ENCODE data around the gene YBEY.

YBEY gene

DNA sequence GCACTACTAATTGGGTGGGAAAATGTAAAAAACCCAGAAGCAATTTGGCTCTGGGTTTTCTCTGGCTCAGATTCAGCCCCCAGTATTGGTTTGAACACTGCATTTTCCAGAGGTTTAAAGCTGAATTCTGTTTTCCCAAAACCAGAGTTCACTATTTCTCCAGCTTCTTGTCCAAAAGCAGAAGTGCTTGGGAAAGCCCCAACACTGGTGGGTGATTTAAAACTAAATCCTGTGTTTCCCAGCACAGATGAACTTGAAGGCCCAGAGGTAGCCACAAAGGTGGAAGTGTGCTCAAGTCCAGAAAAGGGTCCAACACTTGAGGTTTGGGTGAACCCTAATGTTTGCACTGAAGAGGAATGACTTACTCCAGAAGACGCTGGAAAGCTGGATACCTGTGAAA lies 1.4 kb upstream of the YBEY start:
- peaks cover 19 to 24% of the 10 kb centered on the region in 2 donors for H3K36me3 ChIP-seq (ENCODE audit: control insufficient read depth in 2 of 2, insufficient read depth in 2 of 2, low read length in 2 of 2)
- no peak overlapping the region for H3K27ac ChIP-seq (ENCODE audit: low read depth in 2 of 2, low read length in 2 of 2)
- H3K4me1 ChIP-seq (ENCODE audit: control insufficient read depth in 2 of 2, insufficient read depth in 2 of 2, low read length in 2 of 2) = peaks cover 26 to 40% of the 10 kb centered on the region in 2 donors

DNA sequence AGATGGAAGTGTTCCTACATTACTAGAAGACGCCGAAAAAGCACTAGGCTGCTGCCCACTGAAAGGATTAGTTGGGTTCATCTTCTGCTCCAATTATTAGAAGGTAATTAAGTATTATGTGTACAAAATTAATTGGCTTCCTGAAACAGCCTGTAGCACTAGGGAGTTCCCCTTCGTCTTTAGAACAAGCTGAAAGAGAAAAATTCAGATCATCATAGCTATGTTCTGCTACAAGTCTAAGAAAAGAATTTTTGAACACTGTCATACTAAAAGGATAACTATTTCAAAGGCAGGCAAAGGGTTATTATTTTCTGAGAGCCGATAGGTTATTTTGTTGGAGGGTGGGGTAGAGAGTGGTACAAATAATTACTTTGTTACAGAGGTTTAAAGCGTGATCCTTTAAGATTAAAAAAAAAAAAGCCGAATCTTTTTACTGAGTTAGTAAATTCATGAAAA lies 908 bp upstream of the YBEY start, which contains the start of gene MCM3AP:
TSS of gene MCM3AP (minus strand) at position 406 of the 456 bp plus-strand sequence. CDS start at position 81, 325 bp downstream.
- Histone ChIP-seq H3K4me3 (ENCODE audit: low read length in 2 of 2) (peak within 1 kb of the TSS; percentile 82 to 96), H3K36me3 (ENCODE audit: control insufficient read depth in 2 of 2, insufficient read depth in 2 of 2, low read length in 2 of 2) (peaks cover 15 to 20% of the 10 kb centered on the region in 2 donors), H3K9me3 (ENCODE audit: control insufficient read depth in 2 of 2, low read length in 2 of 2) (no peaks in the 10 kb centered on the region), H3K9ac (ENCODE audit: low read depth in 1 of 2, low read length in 2 of 2) (peak within 1 kb of the TSS; percentile 80 to 91), H3K27me3 (ENCODE audit: control insufficient read depth in 2 of 2, insufficient read depth in 2 of 2, low read length in 2 of 2) (no peaks in the 10 kb centered on the region), H3K4me1 (ENCODE audit: control insufficient read depth in 2 of 2, insufficient read depth in 2 of 2, low read length in 2 of 2) (peaks cover 26 to 40% of the 10 kb centered on the region in 2 donors), H3K27ac (ENCODE audit: low read depth in 2 of 2, low read length in 2 of 2) (peak within 1 kb of the TSS; percentile 95 to 96)

More for the DNA sequence above, 1.4 kb upstream of the YBEY start:
- peak overlapping the region; percentile 8 to 96 for H3K4me3 ChIP-seq (ENCODE audit: low read length in 2 of 2)
- no peak overlapping the region for H3K9ac ChIP-seq (ENCODE audit: low read depth in 1 of 2, low read length in 2 of 2)
- H3K9me3 ChIP-seq (ENCODE audit: control insufficient read depth in 2 of 2, low read length in 2 of 2) = no peaks in the 10 kb centered on the region
- H3K27me3 ChIP-seq (ENCODE audit: control insufficient read depth in 2 of 2, insufficient read depth in 2 of 2, low read length in 2 of 2) = no peaks in the 10 kb centered on the region

DNA sequence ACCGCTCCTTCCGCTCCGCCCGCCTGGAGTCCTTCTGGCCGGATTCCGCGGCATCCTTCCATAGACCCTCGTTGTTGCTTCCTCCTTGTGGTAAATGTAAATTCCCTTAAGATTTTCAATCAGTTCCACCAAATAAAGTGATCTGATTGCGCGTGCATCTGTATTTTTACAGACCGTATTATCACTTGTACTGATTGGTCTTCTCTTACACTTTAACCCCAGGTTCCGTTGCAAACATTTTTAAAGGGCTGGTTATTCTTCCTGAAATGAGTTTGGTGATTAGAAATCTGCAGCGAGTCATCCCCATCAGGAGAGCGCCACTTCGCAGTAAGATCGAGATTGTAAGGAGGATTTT lies 483 bp downstream of the YBEY start:
- H3K27me3 ChIP-seq (ENCODE audit: control insufficient read depth in 2 of 2, insufficient read depth in 2 of 2, low read length in 2 of 2) = no peaks in the 10 kb centered on the region
- no peaks in the 10 kb centered on the region for H3K9me3 ChIP-seq (ENCODE audit: control insufficient read depth in 2 of 2, low read length in 2 of 2)
- H3K4me3 ChIP-seq (ENCODE audit: low read length in 2 of 2) = peak overlapping the region; percentile 82 to 96
- peak overlapping the region; percentile 95 to 96 for H3K27ac ChIP-seq (ENCODE audit: low read depth in 2 of 2, low read length in 2 of 2)
- peak overlapping the region; percentile 74 to 91 for H3K9ac ChIP-seq (ENCODE audit: low read depth in 1 of 2, low read length in 2 of 2)
- H3K4me1 ChIP-seq (ENCODE audit: control insufficient read depth in 2 of 2, insufficient read depth in 2 of 2, low read length in 2 of 2) = peaks cover 26 to 40% of the 10 kb centered on the region in 2 donors
- peaks cover 15 to 21% of the 10 kb centered on the region in 2 donors for H3K36me3 ChIP-seq (ENCODE audit: control insufficient read depth in 2 of 2, insufficient read depth in 2 of 2, low read length in 2 of 2)

DNA sequence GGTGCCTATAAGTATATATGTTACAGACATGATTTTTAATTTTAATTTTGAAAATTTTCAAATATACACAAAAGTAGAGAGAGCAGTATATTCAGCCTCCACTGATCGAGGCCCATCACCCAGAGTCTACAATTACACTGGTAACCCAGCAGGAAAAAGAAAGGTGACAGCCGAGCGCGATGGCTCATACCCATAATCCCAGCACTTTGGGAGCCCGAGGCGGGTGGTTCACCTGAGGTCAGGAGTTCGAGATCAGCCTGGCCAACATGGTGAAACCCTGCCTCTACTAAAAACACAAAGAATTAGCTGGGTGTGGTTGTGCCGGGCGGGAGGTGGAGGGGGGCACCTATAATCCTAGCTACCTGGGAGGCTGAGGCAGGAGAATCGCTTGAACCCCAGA lies 1.4 kb downstream of the YBEY start:
- Histone ChIP-seq H3K4me3 (ENCODE audit: low read length in 2 of 2) (peak overlapping the region; percentile 82 to 96), H3K9me3 (ENCODE audit: control insufficient read depth in 2 of 2, low read length in 2 of 2) (no peaks in the 10 kb centered on the region), H3K36me3 (ENCODE audit: control insufficient read depth in 2 of 2, insufficient read depth in 2 of 2, low read length in 2 of 2) (peaks cover 18 to 22% of the 10 kb centered on the region in 2 donors), H3K9ac (ENCODE audit: low read depth in 1 of 2, low read length in 2 of 2) (no peak overlapping the region), H3K27ac (ENCODE audit: low read depth in 2 of 2, low read length in 2 of 2) (peak overlapping the region in 1 of 2 donors; percentile 71), H3K4me1 (ENCODE audit: control insufficient read depth in 2 of 2, insufficient read depth in 2 of 2, low read length in 2 of 2) (peaks cover 26 to 40% of the 10 kb centered on the region in 2 donors), H3K27me3 (ENCODE audit: control insufficient read depth in 2 of 2, insufficient read depth in 2 of 2, low read length in 2 of 2) (no peaks in the 10 kb centered on the region)

DNA sequence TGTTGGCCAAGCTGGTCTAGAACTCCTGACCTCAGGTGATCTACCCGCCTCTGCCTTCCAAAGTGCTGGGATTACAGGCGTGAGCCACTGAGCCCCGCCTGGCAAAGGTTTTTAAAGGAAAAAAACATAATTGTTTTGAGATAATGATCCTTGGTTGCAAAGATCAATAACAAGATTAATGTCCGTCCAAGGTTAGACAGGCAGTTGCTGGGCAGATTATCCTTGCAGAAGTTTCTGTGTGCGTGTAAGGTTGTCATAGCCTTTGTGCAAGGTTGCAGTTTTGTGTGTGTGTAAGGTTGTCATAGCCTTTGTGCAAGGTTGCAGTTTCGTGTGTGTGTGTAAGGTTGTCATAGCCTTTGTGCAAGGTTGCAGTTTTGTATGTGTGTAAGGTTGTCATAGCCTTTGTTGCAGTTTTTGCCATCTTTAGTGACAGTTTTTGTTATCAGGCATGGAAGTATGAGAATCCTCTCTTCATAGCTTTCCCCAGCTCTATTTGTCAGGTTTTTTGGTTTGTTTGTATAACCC lies 3.6 kb downstream of the YBEY start:
- Histone ChIP-seq H3K9ac (ENCODE audit: low read depth in 1 of 2, low read length in 2 of 2) (no peak overlapping the region), H3K36me3 (ENCODE audit: control insufficient read depth in 2 of 2, insufficient read depth in 2 of 2, low read length in 2 of 2) (peaks cover 12 to 14% of the 10 kb centered on the region in 2 donors), H3K27me3 (ENCODE audit: control insufficient read depth in 2 of 2, insufficient read depth in 2 of 2, low read length in 2 of 2) (no peaks in the 10 kb centered on the region), H3K4me3 (ENCODE audit: low read length in 2 of 2) (no peak overlapping the region), H3K4me1 (ENCODE audit: control insufficient read depth in 2 of 2, insufficient read depth in 2 of 2, low read length in 2 of 2) (peaks cover 14 to 25% of the 10 kb centered on the region in 2 donors), H3K9me3 (ENCODE audit: control insufficient read depth in 2 of 2, low read length in 2 of 2) (no peaks in the 10 kb centered on the region), H3K27ac (ENCODE audit: low read depth in 2 of 2, low read length in 2 of 2) (no peak overlapping the region)

DNA sequence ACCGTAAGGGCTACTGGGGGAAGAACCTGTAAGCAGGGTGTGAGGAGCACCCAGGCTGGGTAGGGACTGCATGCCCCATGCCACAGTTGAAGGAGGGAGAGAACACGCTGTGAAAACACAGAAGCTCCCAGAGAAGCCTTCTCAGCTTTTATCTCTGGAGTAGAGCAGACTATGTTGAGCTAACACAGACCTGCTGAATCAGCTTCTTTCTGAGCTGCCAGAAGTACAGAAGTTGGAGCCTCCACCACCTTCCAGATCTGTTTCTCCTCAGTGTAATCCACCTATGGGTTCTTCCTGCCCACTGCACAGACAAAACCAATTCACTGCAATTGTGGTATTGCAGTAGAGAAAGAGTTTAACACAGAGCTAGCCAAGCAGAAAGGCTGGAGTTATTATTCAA lies 5.4 kb downstream of the YBEY start:
- Histone ChIP-seq H3K9ac (ENCODE audit: low read depth in 1 of 2, low read length in 2 of 2) (no peak overlapping the region), H3K4me3 (ENCODE audit: low read length in 2 of 2) (no peak overlapping the region), H3K9me3 (ENCODE audit: control insufficient read depth in 2 of 2, low read length in 2 of 2) (no peaks in the 10 kb centered on the region), H3K27me3 (ENCODE audit: control insufficient read depth in 2 of 2, insufficient read depth in 2 of 2, low read length in 2 of 2) (no peaks in the 10 kb centered on the region), H3K27ac (ENCODE audit: low read depth in 2 of 2, low read length in 2 of 2) (no peak overlapping the region), H3K36me3 (ENCODE audit: control insufficient read depth in 2 of 2, insufficient read depth in 2 of 2, low read length in 2 of 2) (peaks cover 12 to 14% of the 10 kb centered on the region in 2 donors), H3K4me1 (ENCODE audit: control insufficient read depth in 2 of 2, insufficient read depth in 2 of 2, low read length in 2 of 2) (peaks cover 6 to 19% of the 10 kb centered on the region in 2 donors)

DNA sequence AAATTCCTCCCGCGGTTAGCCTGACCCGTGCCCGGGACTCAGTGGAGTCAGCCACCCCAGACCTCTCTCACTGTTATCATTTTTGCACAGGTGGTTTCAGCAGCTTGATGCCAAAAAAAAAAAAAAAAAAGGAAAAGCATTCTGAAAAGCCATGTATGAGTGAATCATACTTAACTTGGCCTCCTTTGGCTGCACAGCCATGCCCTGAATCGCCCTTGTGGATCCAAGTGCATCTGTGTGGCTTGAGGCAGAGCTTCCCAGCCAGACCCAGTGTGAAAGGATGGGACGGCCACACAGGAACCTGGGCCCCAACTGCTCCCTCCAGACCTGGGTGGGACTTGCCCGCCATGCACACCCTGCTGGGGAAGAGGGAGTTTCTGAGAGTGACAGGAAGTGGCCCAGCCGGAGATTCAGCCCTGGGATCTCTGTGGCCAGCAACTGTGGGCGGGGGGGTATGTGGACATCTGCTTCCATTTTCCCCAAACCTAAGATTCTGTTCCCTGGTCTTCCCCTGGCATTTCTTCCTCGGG lies 8.6 kb downstream of the YBEY start:
- peaks cover 11 to 13% of the 10 kb centered on the region in 2 donors for H3K36me3 ChIP-seq (ENCODE audit: control insufficient read depth in 2 of 2, insufficient read depth in 2 of 2, low read length in 2 of 2)
- no peaks in the 10 kb centered on the region for H3K9me3 ChIP-seq (ENCODE audit: control insufficient read depth in 2 of 2, low read length in 2 of 2)
- peaks cover 4 to 6% of the 10 kb centered on the region in 2 donors for H3K4me1 ChIP-seq (ENCODE audit: control insufficient read depth in 2 of 2, insufficient read depth in 2 of 2, low read length in 2 of 2)
- H3K27ac ChIP-seq (ENCODE audit: low read depth in 2 of 2, low read length in 2 of 2) = no peak overlapping the region
- H3K4me3 ChIP-seq (ENCODE audit: low read length in 2 of 2) = no peak overlapping the region
- no peaks in the 10 kb centered on the region for H3K27me3 ChIP-seq (ENCODE audit: control insufficient read depth in 2 of 2, insufficient read depth in 2 of 2, low read length in 2 of 2)
- no peak overlapping the region for H3K9ac ChIP-seq (ENCODE audit: low read depth in 1 of 2, low read length in 2 of 2)

DNA sequence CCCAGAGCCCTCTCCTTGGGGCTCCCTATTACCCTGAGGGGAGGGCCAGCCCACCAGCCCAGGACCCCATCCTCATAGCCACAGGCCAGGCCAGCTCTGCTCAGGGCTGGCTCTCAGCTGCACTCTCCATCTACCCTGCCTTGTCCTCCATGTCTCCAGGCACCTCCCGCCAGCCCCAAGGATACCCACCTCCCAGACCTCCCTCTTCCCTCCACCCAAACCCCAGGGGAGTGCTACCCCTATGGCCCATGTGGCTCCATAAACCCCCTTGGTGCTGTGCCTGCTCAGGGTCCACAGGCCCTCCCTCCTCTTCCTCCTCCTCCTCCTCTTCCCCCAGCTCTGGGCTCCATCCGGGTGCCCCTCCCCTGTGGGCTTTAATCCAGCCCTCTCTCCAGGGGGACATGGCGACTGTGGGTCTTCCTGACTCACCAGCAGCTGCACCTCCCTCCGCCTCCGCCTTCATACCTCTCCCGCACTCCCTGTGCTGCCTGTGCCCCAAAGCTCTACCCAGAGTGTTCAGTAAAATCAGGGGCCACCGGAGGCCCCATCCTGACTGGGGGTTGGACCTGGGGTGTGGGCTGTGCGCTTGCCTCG lies 9.1 kb downstream of the YBEY start:
- Histone ChIP-seq H3K27ac (ENCODE audit: low read depth in 2 of 2, low read length in 2 of 2) (peak overlapping the region in 1 of 2 donors; percentile 58), H3K36me3 (ENCODE audit: control insufficient read depth in 2 of 2, insufficient read depth in 2 of 2, low read length in 2 of 2) (peaks cover 9 to 12% of the 10 kb centered on the region in 2 donors), H3K9ac (ENCODE audit: low read depth in 1 of 2, low read length in 2 of 2) (no peak overlapping the region), H3K27me3 (ENCODE audit: control insufficient read depth in 2 of 2, insufficient read depth in 2 of 2, low read length in 2 of 2) (no peaks in the 10 kb centered on the region), H3K4me3 (ENCODE audit: low read length in 2 of 2) (no peak overlapping the region), H3K9me3 (ENCODE audit: control insufficient read depth in 2 of 2, low read length in 2 of 2) (no peaks in the 10 kb centered on the region), H3K4me1 (ENCODE audit: control insufficient read depth in 2 of 2, insufficient read depth in 2 of 2, low read length in 2 of 2) (peaks cover 4 to 6% of the 10 kb centered on the region in 2 donors)

DNA sequence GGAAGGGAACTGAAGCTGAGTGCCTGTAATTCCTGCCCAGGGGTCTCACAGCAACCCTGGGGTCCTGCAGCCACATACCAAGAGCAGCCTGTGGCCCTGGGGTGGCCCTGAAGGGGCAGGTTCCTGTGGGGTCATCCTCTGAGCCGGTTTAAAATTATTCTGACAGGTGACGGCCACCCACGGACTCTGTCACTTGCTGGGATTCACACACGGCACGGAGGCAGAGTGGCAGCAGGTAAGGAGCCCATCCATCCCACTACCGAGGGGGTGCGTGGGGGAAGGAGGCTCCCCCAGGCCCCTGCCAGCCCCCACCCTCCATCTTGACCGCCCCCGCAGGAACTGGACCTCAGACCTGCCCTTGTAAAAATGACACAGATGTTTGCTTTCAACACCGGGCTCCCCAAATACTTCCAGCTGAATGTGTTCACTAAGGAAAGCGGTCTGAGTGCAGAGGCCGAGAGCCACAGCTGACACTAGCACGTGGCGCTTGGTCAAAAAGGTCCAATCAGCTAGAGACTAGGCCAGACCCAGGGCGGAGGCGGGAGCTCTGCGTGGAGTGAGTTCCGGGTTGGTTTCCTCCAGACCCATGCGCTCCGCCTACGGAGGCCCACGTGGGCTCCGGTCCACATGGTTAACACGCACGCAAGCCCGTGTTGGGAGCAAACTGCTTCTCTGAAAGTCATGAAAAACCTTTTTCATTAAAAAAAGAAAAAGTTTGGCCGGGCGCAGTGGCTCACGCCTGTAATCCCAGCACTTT lies 10.0 kb downstream of the YBEY start:
- peak overlapping the region in 1 of 2 donors; percentile 58 for H3K27ac ChIP-seq (ENCODE audit: low read depth in 2 of 2, low read length in 2 of 2)

More for the DNA sequence above, 10.0 kb downstream of the YBEY start:
- Histone ChIP-seq H3K27me3 (ENCODE audit: control insufficient read depth in 2 of 2, insufficient read depth in 2 of 2, low read length in 2 of 2) (no peaks in the 10 kb centered on the region), H3K4me3 (ENCODE audit: low read length in 2 of 2) (no peak overlapping the region), H3K36me3 (ENCODE audit: control insufficient read depth in 2 of 2, insufficient read depth in 2 of 2, low read length in 2 of 2) (peaks cover 9 to 12% of the 10 kb centered on the region in 2 donors), H3K4me1 (ENCODE audit: control insufficient read depth in 2 of 2, insufficient read depth in 2 of 2, low read length in 2 of 2) (peaks cover 4 to 6% of the 10 kb centered on the region in 2 donors), H3K9me3 (ENCODE audit: control insufficient read depth in 2 of 2, low read length in 2 of 2) (no peaks in the 10 kb centered on the region), H3K9ac (ENCODE audit: low read depth in 1 of 2, low read length in 2 of 2) (no peak overlapping the region)
